Right lobe of liver (tissue), 4 donors: ENCODE data around the gene LPAR1.

Experiments used
- CTCF ChIP-seq, 4 donors: fragments of 200-600 bp in 3 of 4; fragments of 450-650 bp in 1 of 4; IDR thresholded peaks; one replicate each; pipeline versions ENCODE4 v1.5.1 to v1.8.0; 2016 to 2022; ENCODE audit warnings: antibody characterized with exemption in 4 of 4, mild to moderate bottlenecking in 2 of 4
- POLR2A ChIP-seq: fragments of 450-650 bp; IDR thresholded peaks from one replicate; pipeline ENCODE4 v1.6.1; 2017; ENCODE audit warnings: antibody characterized with exemption, mild to moderate bottlenecking
- donor health status: DM: no; HTN: no; CAD: no.
- donor health status: DM: no; HTN: no; CAD: no.
- donor health status: DM: no; HTN: yes; CAD: no.

GRCh38 chr9:111013707-111014106, 24.6 kb downstream of the LPAR1 start:
- TF ChIP-seq CTCF (IDR thresholded peaks at IDR 0.05) (no peak), POLR2A (no peak)
